Spinal cord (tissue), 10 donors: Measurements from ENCODE around the gene CTNNA2. TPM values are rescaled to one million over a fixed set of nuclear protein-coding genes. Genes with fewer than 3 reads are reported as not detected.
A peak's percentile ranks its signal among the peaks of the same experiment; 100 is the strongest.

Experiments
- DNase-seq, 6 donors: peaks; one replicate each; pipeline versions ENCODE4 v3.0.0 to v3.0.0-alpha.2; 2013 to 2015; ENCODE audit warnings: low spot score in 6 of 6, low read depth in 4 of 6
- H3K27ac ChIP-seq: one replicate; pipeline ENCODE4 v1.5.1; 2013; ENCODE audit warnings: low read depth, low read length, control low read depth
- H3K27me3 ChIP-seq: one replicate; pipeline ENCODE4 v1.6.1; 2013; ENCODE audit warnings: low read length; ENCODE audit not compliant: control insufficient read depth, insufficient read depth
- H3K36me3 ChIP-seq: one replicate; pipeline ENCODE4 v1.6.1; 2013; ENCODE audit warnings: low read length; ENCODE audit not compliant: control insufficient read depth, insufficient read depth
- H3K4me1 ChIP-seq: one replicate; pipeline ENCODE4 v1.6.1; 2013; ENCODE audit warnings: low read length; ENCODE audit not compliant: control insufficient read depth, insufficient read depth
- H3K4me3 ChIP-seq: one replicate; pipeline ENCODE4 v1.5.1; 2013; ENCODE audit warnings: low read depth, low read length, control low read depth
- H3K9me3 ChIP-seq: one replicate; pipeline ENCODE4 v1.6.1; 2013; ENCODE audit warnings: low read length; ENCODE audit not compliant: control insufficient read depth, insufficient read depth
- WGBS: methylation state at CpG from one replicate; pipeline ENCODE4 v1.1.5; 2013; ENCODE audit warnings: missing lambda C conversion rate; ENCODE audit not compliant: insufficient coverage; 5-methylcytosine and 5-hydroxymethylcytosine counted together
- polyA plus RNA-seq, 2 donors: library from polyadenylated mRNA; unstranded; fragments of 120-200 nt; gene quantifications; one replicate each; pipeline ENCODE4 v1.2.1, GENCODE V29; 2013; ENCODE audit not compliant: insufficient read length in 2 of 2
- total RNA-seq, 2 donors: library from RNA; depleted of rRNA in 1 of 2; stranded (reverse); fragments of 120-200 nt in 1 of 2; fragments of >200 nt in 1 of 2; gene quantifications; one replicate each; pipeline versions ENCODE4 v1.2.3 to v1.2.4, GENCODE V29; 2013 to 2014
- donor health status: healthy.

CTNNA2 gene
- total and polyA plus RNA-seq, 4 donors: 42.4 to 117 (median 84.7) TPM

DNA sequence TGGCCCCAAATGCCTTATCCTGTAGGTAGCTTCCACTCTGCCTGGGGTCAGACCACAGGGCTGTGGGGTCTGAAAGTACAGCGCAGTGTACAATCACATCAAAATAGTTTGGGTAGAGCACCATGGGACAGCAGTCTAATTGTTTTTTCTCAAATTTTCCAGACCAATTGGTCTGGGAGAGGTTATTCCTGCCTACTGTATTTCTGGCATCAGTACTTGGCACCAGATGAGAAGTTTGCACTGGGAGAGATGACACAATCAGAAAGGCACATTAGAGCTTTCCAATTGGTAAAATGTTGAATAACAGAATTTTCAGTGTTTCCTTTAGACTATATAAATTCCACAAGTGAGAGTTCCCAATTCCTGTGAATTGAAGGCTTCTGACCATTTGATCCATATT lies 822.6 kb downstream of the CTNNA2 start:
- Histone ChIP-seq H3K4me1 (peaks cover 3% of the 10 kb centered on the region), H3K27ac (no peak overlapping the region), H3K27me3 (no peaks in the 10 kb centered on the region), H3K9me3 (no peaks in the 10 kb centered on the region), H3K4me3 (no peak overlapping the region), H3K36me3 (no peaks in the 10 kb centered on the region)
- no peak for DNase-seq
- WGBS: no CpG with 5 or more reads among the region's 1 CpG

DNA sequence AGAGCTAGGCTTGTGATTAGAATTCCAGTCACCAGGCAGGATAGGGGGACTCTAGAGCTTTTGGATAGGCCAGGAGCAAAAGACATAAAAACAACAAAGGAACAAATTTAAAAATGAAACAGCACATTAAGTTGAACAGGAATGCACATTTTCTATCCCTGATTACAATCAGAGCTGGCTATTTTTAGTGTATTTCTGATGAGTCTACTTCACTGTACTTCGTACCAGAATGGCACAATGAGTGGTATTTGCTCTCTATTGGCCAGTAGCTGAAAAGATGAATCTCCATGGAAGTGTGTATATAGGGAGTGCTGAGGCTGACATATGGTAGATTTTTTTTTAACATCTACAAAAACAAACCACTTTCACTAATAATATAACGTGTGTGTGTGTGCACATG lies 825.9 kb downstream of the CTNNA2 start:
- H3K27me3 ChIP-seq: no peaks in the 10 kb centered on the region
- WGBS: no CpG with 5 or more reads among the region's 2 CpGs
- no peaks in the 10 kb centered on the region for H3K4me1 ChIP-seq
- DNase-seq: no peak
- no peak overlapping the region for H3K27ac ChIP-seq
- no peaks in the 10 kb centered on the region for H3K9me3 ChIP-seq
- no peak overlapping the region for H3K4me3 ChIP-seq
- H3K36me3 ChIP-seq: no peaks in the 10 kb centered on the region

DNA sequence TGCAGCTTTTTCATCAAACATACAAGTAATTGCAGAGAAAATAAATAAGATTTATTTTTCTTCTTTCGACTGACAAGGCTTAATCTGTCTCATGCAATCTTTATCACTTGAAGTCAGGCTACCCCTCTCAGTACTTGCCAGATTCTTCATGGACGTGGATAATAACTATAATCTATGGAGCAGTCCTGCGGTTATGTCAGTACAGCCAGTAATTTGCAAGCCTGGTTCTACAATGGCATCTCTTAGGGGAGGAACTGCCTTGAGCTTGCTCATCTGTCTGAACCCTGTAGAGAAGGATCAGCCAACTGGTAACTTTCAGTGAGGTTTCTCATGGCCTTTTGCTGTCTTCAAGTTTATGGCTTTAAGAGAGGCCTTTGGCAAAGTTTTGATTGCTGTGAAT lies 827.2 kb downstream of the CTNNA2 start:
- Histone ChIP-seq H3K4me1 (no peaks in the 10 kb centered on the region), H3K27me3 (no peaks in the 10 kb centered on the region), H3K9me3 (no peaks in the 10 kb centered on the region), H3K4me3 (no peak overlapping the region), H3K27ac (no peak overlapping the region), H3K36me3 (no peaks in the 10 kb centered on the region)
- 83% methylated on average over 2 of the region's 3 CpGs for WGBS
- DNase-seq: no peak

DNA sequence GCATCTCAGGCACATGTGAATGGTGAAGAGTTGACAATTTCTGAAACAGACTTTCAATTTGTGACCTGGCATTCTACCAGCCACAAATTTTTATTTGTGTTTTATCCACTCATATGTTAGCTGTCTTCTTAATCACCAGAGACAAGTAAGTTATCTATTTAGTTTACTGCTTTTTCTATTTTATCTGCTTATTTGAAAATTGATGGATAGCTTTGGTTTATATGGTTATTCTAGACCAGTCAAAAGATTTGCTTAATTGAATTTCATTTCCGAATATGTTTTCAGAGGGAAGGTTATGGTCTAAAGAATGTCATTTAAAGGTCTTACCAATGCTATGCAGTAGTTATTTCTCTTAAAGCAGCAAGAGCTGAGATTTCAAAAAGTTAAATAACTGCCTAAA lies 835.2 kb downstream of the CTNNA2 start:
- no peaks in the 10 kb centered on the region for H3K4me1 ChIP-seq
- no CpG with 5 or more reads among the region's 1 CpG for WGBS
- no peaks in the 10 kb centered on the region for H3K36me3 ChIP-seq
- DNase-seq: no peak
- H3K27ac ChIP-seq: no peak overlapping the region
- H3K9me3 ChIP-seq: no peaks in the 10 kb centered on the region
- no peaks in the 10 kb centered on the region for H3K27me3 ChIP-seq
- no peak overlapping the region for H3K4me3 ChIP-seq

DNA sequence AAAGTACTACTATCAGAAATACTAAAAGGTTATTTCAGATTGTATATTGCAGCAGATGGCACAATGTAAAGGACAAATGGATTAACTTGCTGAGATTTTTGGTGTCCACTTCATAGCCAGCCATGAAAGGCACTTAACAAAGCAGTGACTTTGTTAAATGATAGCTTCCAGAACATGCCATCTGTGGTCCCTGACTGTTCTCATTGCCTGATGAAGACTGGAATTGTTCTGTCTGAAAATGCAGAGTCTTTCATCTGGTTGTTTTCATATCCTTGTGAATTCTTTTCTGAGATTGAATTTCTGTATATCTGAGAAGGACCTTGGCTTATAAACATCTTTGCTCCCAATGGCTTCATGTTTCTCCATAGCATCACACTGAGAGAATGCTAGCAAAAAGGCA lies 836.1 kb downstream of the CTNNA2 start:
- DNase-seq: no peak
- Histone ChIP-seq H3K4me1 (no peaks in the 10 kb centered on the region), H3K27me3 (no peaks in the 10 kb centered on the region), H3K27ac (no peak overlapping the region), H3K36me3 (no peaks in the 10 kb centered on the region), H3K9me3 (no peaks in the 10 kb centered on the region), H3K4me3 (no peak overlapping the region)

DNA sequence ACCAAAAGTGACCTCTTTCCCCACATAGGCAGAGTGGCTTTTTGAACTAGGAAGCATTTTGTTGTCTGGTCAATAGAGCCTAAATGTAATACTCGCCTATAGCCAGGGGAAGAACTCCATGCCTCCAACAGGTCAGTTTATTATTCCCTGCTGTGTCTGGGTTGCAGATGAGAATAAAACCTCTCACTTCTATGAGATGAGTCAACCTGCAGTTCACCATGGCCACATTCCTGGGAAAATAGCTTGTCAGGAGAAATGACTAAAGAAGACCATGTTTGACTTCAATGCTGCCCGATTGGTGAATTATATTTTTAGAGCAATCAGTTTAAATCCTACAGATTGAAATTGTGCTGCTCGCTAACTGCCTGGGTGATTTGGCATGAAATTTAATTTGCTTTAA lies 838.4 kb downstream of the CTNNA2 start:
- 85% methylated on average over 2 of the region's 3 CpGs for WGBS
- no peak overlapping the region for H3K4me3 ChIP-seq
- H3K4me1 ChIP-seq: no peaks in the 10 kb centered on the region
- H3K9me3 ChIP-seq: no peaks in the 10 kb centered on the region
- H3K36me3 ChIP-seq: no peaks in the 10 kb centered on the region
- DNase-seq: peak in 1 of 6 donors; percentile 25
- H3K27ac ChIP-seq: no peak overlapping the region
- no peaks in the 10 kb centered on the region for H3K27me3 ChIP-seq

DNA sequence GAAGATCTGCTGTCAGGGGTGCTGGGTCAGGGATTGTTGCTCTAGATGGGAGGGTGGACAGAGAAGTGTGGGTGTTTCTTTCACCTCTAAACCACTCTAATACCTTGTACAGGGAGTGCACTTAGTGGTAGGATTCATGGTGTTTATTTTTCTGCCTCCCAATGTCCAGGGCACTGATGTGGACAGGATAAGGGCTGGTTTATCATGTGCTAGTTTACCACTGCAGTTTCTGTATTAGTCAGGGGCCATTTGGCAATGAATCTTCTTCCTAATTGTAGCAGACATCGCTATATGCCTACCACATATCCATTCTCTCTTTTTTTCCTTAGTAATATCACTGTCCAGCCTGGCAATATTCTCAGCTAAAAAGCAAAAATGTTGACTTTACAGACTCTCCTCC lies 842.0 kb downstream of the CTNNA2 start:
- Histone ChIP-seq H3K4me3 (no peak overlapping the region), H3K27me3 (no peaks in the 10 kb centered on the region), H3K4me1 (no peaks in the 10 kb centered on the region), H3K9me3 (no peaks in the 10 kb centered on the region), H3K27ac (no peak overlapping the region), H3K36me3 (no peaks in the 10 kb centered on the region)
- WGBS: no CpG with 5 or more reads among the region's 1 CpG
- DNase-seq: no peak

DNA sequence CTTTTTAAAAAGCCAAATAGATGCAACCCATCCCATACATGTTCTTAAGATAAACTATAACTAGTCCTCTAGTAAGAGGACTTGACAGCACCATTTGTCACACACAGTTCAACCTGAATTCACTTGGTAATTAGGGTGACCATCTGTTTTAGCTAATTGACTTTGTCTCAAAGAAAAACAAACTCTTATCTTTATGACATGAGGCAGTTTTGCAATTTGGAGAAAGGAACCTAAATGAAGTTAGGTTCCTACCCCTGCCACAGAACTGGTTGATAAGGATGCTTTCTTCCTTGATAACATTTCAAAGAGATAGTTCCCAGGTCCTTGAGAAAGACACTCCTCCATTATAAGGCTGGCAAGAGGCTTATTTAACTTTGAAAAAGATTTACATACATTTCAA lies 849.1 kb downstream of the CTNNA2 start:
- H3K27me3 ChIP-seq: no peaks in the 10 kb centered on the region
- no peaks in the 10 kb centered on the region for H3K9me3 ChIP-seq
- no peak overlapping the region for H3K4me3 ChIP-seq
- no peaks in the 10 kb centered on the region for H3K36me3 ChIP-seq
- no peak for DNase-seq
- no peaks in the 10 kb centered on the region for H3K4me1 ChIP-seq
- H3K27ac ChIP-seq: no peak overlapping the region

DNA sequence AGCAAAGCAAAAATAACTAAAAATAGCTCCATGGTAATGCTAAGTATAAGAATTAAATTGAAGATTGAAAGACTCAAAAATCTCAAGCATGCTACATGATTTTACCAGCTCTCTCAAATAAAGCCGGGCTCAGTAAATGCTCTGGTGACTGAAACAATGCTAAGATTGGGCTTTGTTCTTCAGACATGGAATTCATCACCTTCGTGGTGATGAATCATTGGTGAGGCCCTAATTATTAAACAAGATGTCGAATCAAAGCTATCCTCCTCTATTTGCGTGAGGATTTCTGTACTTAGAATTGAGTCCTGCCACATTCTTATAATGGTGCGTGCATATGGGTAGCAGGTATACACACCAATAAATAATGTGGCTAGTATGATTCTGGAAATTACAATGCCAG lies 850.5 kb downstream of the CTNNA2 start:
- peak in 1 of 6 donors; percentile 42 for DNase-seq
- Histone ChIP-seq H3K27me3 (no peaks in the 10 kb centered on the region), H3K36me3 (no peaks in the 10 kb centered on the region), H3K27ac (no peak overlapping the region), H3K9me3 (no peaks in the 10 kb centered on the region), H3K4me1 (no peaks in the 10 kb centered on the region), H3K4me3 (no peak overlapping the region)
- 54% methylated on average over 2 of the region's 5 CpGs for WGBS

DNA sequence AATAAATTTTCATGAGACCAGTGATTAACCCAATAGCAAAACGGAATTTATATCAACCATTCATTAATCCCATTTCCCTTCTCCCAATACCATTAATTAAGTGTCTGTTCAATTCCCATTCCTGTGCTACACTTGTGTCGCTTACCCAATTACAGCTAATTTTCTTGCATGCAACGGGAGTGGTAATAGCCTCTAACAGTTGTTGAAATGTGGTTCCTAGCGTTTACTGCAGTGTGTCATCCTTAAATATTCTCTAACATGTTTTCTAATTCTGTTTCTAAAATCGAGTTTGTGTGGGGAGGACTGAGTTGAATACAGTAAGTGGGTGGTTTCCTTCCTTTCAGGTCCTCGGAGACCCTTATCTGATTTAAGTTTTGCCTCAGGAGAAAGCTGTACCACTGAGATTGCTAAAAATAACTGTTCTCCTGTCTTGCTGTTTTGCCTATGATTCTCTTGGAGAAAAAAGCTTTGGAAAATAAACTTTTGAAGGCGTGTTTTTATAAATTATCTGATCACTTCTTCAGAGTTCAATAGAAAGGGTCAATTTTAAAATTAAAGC lies 851.0 kb downstream of the CTNNA2 start:
- 83% methylated on average over 1 of the region's 7 CpGs for WGBS
- peak in 3 of 6 donors; percentile 11 to 87 (median 14) for DNase-seq
- Histone ChIP-seq H3K36me3 (no peaks in the 10 kb centered on the region), H3K27ac (no peak overlapping the region), H3K4me3 (no peak overlapping the region), H3K27me3 (no peaks in the 10 kb centered on the region), H3K9me3 (no peaks in the 10 kb centered on the region), H3K4me1 (no peaks in the 10 kb centered on the region)
